K562 (cell line): ENCODE data around the gene MASTL.

Experiments used
- BRD4 ChIP-seq: fragments of 200-600 bp; sonication (generic); IDR thresholded peaks from 2 replicates; pipeline ENCODE4 v1.6.1; 2017; ENCODE audit warnings: inconsistent platforms
- CBFA2T2 ChIP-seq: fragments of 450-650 bp; conservative IDR thresholded peaks from 2 replicates; pipeline ENCODE4 v1.6.1; 2017; ENCODE audit warnings: mild to moderate bottlenecking
- DACH1 ChIP-seq: fragments of 450-650 bp; IDR thresholded peaks from 2 replicates; pipeline ENCODE4 v1.6.1; 2018; ENCODE audit not compliant: partially characterized antibody
- DMBX1 ChIP-seq: fragments of 250-450 bp; sonication (Bioruptor Pico); IDR thresholded peaks from 2 replicates; pipeline ENCODE4 v1.8.0; 2022; ENCODE audit warnings: inconsistent platforms, mild to moderate bottlenecking, moderate library complexity, borderline replicate concordance
- ERF ChIP-seq: fragments of 450-650 bp; formaldehyde crosslinking; IDR thresholded peaks from 2 replicates; pipeline ENCODE4 v1.4.0; 2020; ENCODE audit warnings: mild to moderate bottlenecking, mixed read lengths
- FOXJ3 ChIP-seq: sonication (generic); formaldehyde crosslinking; IDR thresholded peaks from 2 replicates; pipeline ENCODE4 v1.4.0; 2020; ENCODE audit warnings: mild to moderate bottlenecking, missing genetic modification reagents
- FOXM1 ChIP-seq, 2 experiments: fragments of 450-650 bp in 1 of 2; sonication (generic) in 1 of 2; formaldehyde crosslinking in 1 of 2; IDR thresholded peaks; 2 replicates each; pipeline versions ENCODE4 v1.6.1 to v1.9.0; 2017 to 2022; ENCODE audit warnings: low read depth in 2 of 2, mild to moderate bottlenecking in 2 of 2, missing genetic modification reagents in 1 of 2, moderate library complexity in 1 of 2
- MED1 ChIP-seq: sonication (generic); formaldehyde crosslinking; IDR thresholded peaks from 2 replicates; pipeline ENCODE4 v1.8.1; 2023; ENCODE audit warnings: missing genetic modification reagents, borderline replicate concordance
- NFE2 ChIP-seq: IDR thresholded peaks from 2 replicates; pipeline ENCODE4 v1.6.1; 2014; ENCODE audit warnings: antibody characterized with exemption, low read depth
- NR1H2 ChIP-seq: sonication (generic); formaldehyde crosslinking; IDR thresholded peaks from 2 replicates; pipeline ENCODE4 v1.4.0; 2020; ENCODE audit warnings: mild to moderate bottlenecking, missing genetic modification reagents
- ZC3H11A ChIP-seq: IDR thresholded peaks from 2 replicates; pipeline ENCODE4 v1.6.1; 2012; ENCODE audit warnings: low read depth, low read length, improper control_type of control experiment
- ZNF324 ChIP-seq: fragments of 250-450 bp; sonication (Bioruptor Pico); IDR thresholded peaks from 2 replicates; pipeline ENCODE4 v1.4.0; 2020; ENCODE audit warnings: mild to moderate bottlenecking
- ZNF76 ChIP-seq: fragments of 250-450 bp; sonication (Bioruptor Pico); IDR thresholded peaks from 2 replicates; pipeline ENCODE4 v1.4.0; 2020; ENCODE audit warnings: mild to moderate bottlenecking, moderate library complexity, borderline replicate concordance
- TF ChIP-seq, protein P1 (sequence below): fragments of 250-450 bp; sonication (Bioruptor Pico); IDR thresholded peaks from 2 replicates; pipeline ENCODE4 v1.8.0; 2022; ENCODE audit warnings: moderate library complexity, mild to moderate bottlenecking, inconsistent platforms

DNA sequence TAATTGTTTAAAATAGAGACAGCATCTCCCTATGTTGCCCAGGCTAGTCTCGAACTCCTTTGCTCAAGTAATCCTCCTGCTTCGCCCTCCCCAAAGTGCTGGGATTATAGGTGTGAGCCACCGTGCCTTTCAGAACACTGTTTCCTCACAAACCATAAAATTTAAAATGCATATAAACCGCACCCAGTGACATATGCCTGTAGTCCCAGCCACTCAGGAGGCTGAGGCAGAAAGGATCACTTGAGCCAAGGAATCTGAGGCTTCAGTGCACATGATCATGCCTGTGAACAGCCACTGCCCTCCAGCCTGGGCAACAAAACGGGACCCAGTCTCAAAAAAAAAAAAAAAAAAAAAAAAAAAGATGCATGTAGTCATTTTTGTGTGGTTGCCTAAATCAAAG is 48.7 kb downstream of the MASTL start:
- TF ChIP-seq ZNF76 (CRISPR knock-in tag) (no peak), MED1 (CRISPR knock-in tag) (no peak), FOXM1 (IDR thresholded peaks at IDR 0.05; ENCODE audit: low read depth) (no peak), FOXM1 (CRISPR knock-in tag; IDR thresholded peaks at IDR 0.05; ENCODE audit: low read depth) (no peak), ZC3H11A (no peak), DMBX1 (CRISPR knock-in tag) (no peak), CBFA2T2 (no peak), NR1H2 (no peak), ZNF324 (CRISPR knock-in tag) (no peak), ERF (CRISPR knock-in tag) (no peak), DACH1 (no peak), BRD4 (no peak), FOXJ3 (CRISPR knock-in tag) (no peak), NFE2 (no peak)
- TF ChIP-seq, protein P1, sequence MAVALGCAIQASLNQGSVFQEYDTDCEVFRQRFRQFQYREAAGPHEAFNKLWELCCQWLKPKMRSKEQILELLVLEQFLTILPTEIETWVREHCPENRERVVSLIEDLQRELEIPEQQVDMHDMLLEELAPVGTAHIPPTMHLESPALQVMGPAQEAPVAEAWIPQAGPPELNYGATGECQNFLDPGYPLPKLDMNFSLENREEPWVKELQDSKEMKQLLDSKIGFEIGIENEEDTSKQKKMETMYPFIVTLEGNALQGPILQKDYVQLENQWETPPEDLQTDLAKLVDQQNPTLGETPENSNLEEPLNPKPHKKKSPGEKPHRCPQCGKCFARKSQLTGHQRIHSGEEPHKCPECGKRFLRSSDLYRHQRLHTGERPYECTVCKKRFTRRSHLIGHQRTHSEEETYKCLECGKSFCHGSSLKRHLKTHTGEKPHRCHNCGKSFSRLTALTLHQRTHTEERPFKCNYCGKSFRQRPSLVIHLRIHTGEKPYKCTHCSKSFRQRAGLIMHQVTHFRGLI (CRISPR knock-in tag), result no peak
